ENCODE measurements around the gene HMCN2. TPM values are rescaled to one million over a fixed set of nuclear protein-coding genes. Genes with fewer than 3 reads are reported as not detected.

Gene HMCN2
- total and polyA plus RNA-seq, 2 of the 4 experiments (the other 2 are of a cell fraction): 0.02 TPM; not detected in 1

DNA sequence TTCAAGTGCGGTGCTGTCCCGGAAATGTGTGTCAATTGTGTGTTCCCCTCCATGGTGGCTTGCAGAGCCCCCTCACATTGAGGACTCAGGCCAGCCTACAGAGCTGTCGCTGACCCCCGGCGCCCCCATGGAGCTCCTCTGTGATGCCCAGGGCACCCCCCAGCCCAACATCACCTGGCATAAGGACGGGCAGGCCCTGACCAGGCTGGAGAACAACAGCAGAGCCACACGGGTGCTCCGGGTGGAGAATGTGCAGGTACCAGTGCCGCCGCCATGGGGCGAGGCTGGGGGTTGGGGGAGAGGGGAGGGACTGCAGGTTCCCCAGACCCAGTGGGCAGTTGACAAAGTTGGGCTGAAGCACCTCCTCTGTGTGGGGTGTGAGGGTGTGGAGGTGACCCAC lies 128.8 kb downstream of the HMCN2 start:
- Histone ChIP-seq H3K27ac (ENCODE audit: insufficient read depth, low read length) (no peak overlapping the region), H4K5ac (ENCODE audit: low read depth, low read length) (no peak overlapping the region), H4K8ac (ENCODE audit: low read depth in 2 of 2, low read length in 2 of 2) (no peak overlapping the region), H3K36me3 (ENCODE audit: control insufficient read depth, insufficient read depth, low read length) (no peaks in the 10 kb centered on the region), H2BK120ac (ENCODE audit: low read depth, low read length) (no peak overlapping the region), H3K4ac (ENCODE audit: low read depth, low read length) (no peak overlapping the region), H2BK15ac (ENCODE audit: low read depth, low read length) (no peak overlapping the region), H3K27me3 (ENCODE audit: control insufficient read depth, insufficient read depth, low read length) (peaks cover 16% of the 10 kb centered on the region; the same call in 1 of the 2 replicates), H3K9ac (ENCODE audit: low read depth, low read length) (no peak overlapping the region), H3K4me3 (ENCODE audit: insufficient read depth, low read depth, low read length) (no peak overlapping the region), H4K20me1 (ENCODE audit: insufficient read depth, low read length) (no peaks in the 10 kb centered on the region; the same call in 1 of the 2 replicates), H2AK5ac (ENCODE audit: low read depth, low read length) (no peak overlapping the region), H2AFZ (replicated peaks; ENCODE audit: low read length, poor library complexity) (no peak overlapping the region), H3K9me3 (ENCODE audit: control insufficient read depth, insufficient read depth, low read length) (peaks cover 2% of the 10 kb centered on the region; the same call in 1 of the 2 replicates), H3K9me1 (ENCODE audit: insufficient read depth, low read length) (no peaks in the 10 kb centered on the region), H3K56ac (ENCODE audit: extremely low read depth, insufficient read depth, low read length) (no peak overlapping the region), H3K4me2 (ENCODE audit: low read depth, low read length) (no peak overlapping the region), H2AK9ac (replicated peaks; ENCODE audit: low read depth, low read length, poor library complexity) (no peak overlapping the region), H3K18ac (ENCODE audit: low read depth, low read length) (no peak overlapping the region), H3K23ac (ENCODE audit: low read depth, low read length) (no peak overlapping the region), H3K4me1 (ENCODE audit: control insufficient read depth, insufficient read depth, low read length) (no peaks in the 10 kb centered on the region), H3K79me1 (ENCODE audit: low read depth in 1 of 2, low read length in 2 of 2) (no peaks in the 10 kb centered on the region), H2BK20ac (ENCODE audit: low read depth, low read length) (no peak overlapping the region), H4K91ac (ENCODE audit: insufficient read depth, low read depth, low read length) (no peak overlapping the region), H2BK5ac (ENCODE audit: low read depth, low read length, poor library complexity, severe bottlenecking) (no peak overlapping the region), H3K14ac (replicated peaks; ENCODE audit: low read depth, low read length) (no peak overlapping the region)
- POLR2A ChIA-PET (ENCODE audit: unreplicated experiment): no interaction called here
- CTCF ChIA-PET: no interaction called here
- ATAC-seq (ENCODE audit: low read depth) (no peak), DNase-seq (no peak)
- in situ Hi-C loops (cut with MboI; ENCODE audit: low sequenced_read_pairs) (no loop called here), intact Hi-C loops (cut with micrococcal nuclease) (no loop called here), dilution Hi-C loops (cut with HindIII; ENCODE audit: low sequenced_read_pairs, unreplicated experiment) (no loop called here)
- no TSS peak for BruUV-seq (replicated peaks)
- TF ChIP-seq MAFK (IDR thresholded peaks at IDR 0.05; ENCODE audit: low read depth, low read length) (no peak), POLR2A (IDR thresholded peaks at IDR 0.05; ENCODE audit: low read depth, low read length) (no peak), MAZ (IDR thresholded peaks at IDR 0.05; ENCODE audit: borderline replicate concordance, low read depth, low read length) (no peak), CTCF (conservative IDR thresholded peaks at IDR 0.05; ENCODE audit: low read depth, low read length) (no peak), RCOR1 (IDR thresholded peaks at IDR 0.05; ENCODE audit: insufficient replicate concordance, low read length) (no peak), RFX5 (IDR thresholded peaks at IDR 0.05; ENCODE audit: low read depth, low read length) (no peak), BHLHE40 (IDR thresholded peaks at IDR 0.05; ENCODE audit: low read depth, low read length) (no peak), RAD21 (IDR thresholded peaks at IDR 0.05; ENCODE audit: low read length) (no peak), SMC3 (IDR thresholded peaks at IDR 0.05; ENCODE audit: low read depth, low read length) (no peak), NFE2L2 (IDR thresholded peaks at IDR 0.05; ENCODE audit: low read depth, low read length) (no peak), CHD1 (IDR thresholded peaks at IDR 0.05; ENCODE audit: low read depth, low read length) (no peak), FOS (IDR thresholded peaks at IDR 0.05; ENCODE audit: low read depth, low read length) (no peak), CEBPB (IDR thresholded peaks at IDR 0.05; ENCODE audit: low read depth, low read length) (no peak), MXI1 (IDR thresholded peaks at IDR 0.05; ENCODE audit: borderline replicate concordance, low read depth, low read length) (no peak), USF2 (IDR thresholded peaks at IDR 0.05; ENCODE audit: low read depth, low read length) (no peak)
- TF ChIP-seq, protein P1, sequence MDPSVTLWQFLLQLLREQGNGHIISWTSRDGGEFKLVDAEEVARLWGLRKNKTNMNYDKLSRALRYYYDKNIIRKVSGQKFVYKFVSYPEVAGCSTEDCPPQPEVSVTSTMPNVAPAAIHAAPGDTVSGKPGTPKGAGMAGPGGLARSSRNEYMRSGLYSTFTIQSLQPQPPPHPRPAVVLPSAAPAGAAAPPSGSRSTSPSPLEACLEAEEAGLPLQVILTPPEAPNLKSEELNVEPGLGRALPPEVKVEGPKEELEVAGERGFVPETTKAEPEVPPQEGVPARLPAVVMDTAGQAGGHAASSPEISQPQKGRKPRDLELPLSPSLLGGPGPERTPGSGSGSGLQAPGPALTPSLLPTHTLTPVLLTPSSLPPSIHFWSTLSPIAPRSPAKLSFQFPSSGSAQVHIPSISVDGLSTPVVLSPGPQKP (IDR thresholded peaks at IDR 0.05; ENCODE audit: borderline replicate concordance, low read depth, low read length): no peak
- WGBS, 2 experiments (ENCODE audit: extremely low coverage in 2 of 2, insufficient read length in 1 of 2): 92% methylated on average over 2 of the region's 11 CpGs; no CpG with 5 or more reads in 1 of the 2 experiments
